GM18498 (cell line): ENCODE data around the gene SLC44A3.

Experiments used
- ATAC-seq: cut with Tn5 transposase; IDR thresholded peaks from one replicate; pipeline ENCODE4 v1.9.1; 2021; ENCODE audit warnings: mild to moderate bottlenecking, moderate library complexity; ENCODE audit not compliant: unreplicated experiment

The SLC44A3 gene

GRCh38 chr1:94799206-94799605, 21.0 kb upstream of the SLC44A3 start:
- no peak for ATAC-seq

GRCh38 chr1:94801919-94802546, 18.1 kb upstream of the SLC44A3 start:
- peak; percentile 84 for ATAC-seq

- no peak for ATAC-seq
Observed at GRCh38 chr1:94803106-94803505, 17.1 kb upstream of the SLC44A3 start.

- ATAC-seq: no peak
Observed at GRCh38 chr1:94803517-94804441, 16.4 kb upstream of the SLC44A3 start.

- no peak for ATAC-seq
Observed at GRCh38 chr1:94804442-94804837, 15.7 kb upstream of the SLC44A3 start.

GRCh38 chr1:94805912-94806311, 14.2 kb upstream of the SLC44A3 start:
- ATAC-seq: peak; percentile 61

- no peak for ATAC-seq
Observed at GRCh38 chr1:94806441-94806871, 13.7 kb upstream of the SLC44A3 start.

- no peak for ATAC-seq
Observed at GRCh38 chr1:94807742-94808491, 12.2 kb upstream of the SLC44A3 start.

- ATAC-seq: no peak
Observed at GRCh38 chr1:94808669-94809068, 11.5 kb upstream of the SLC44A3 start.

- no peak for ATAC-seq
Observed at GRCh38 chr1:94812985-94813384, 7.2 kb upstream of the SLC44A3 start.

- no peak for ATAC-seq
Observed at GRCh38 chr1:94816030-94816429, 4.1 kb upstream of the SLC44A3 start.

GRCh38 chr1:94817712-94818111, 2.4 kb upstream of the SLC44A3 start:
- no peak for ATAC-seq

GRCh38 chr1:94819238-94819944, 766 bp upstream of the SLC44A3 start:
- ATAC-seq: no peak

- ATAC-seq: no peak
Observed at GRCh38 chr1:94820936-94821335, 779 bp downstream of the SLC44A3 start.

GRCh38 chr1:94821636-94822305, 1.6 kb downstream of the SLC44A3 start:
- ATAC-seq: no peak

- no peak for ATAC-seq
Observed at GRCh38 chr1:94823116-94823515, 3.0 kb downstream of the SLC44A3 start.

GRCh38 chr1:94825936-94826335, 5.8 kb downstream of the SLC44A3 start:
- ATAC-seq: no peak

GRCh38 chr1:94827434-94827833, 7.3 kb downstream of the SLC44A3 start:
- no peak for ATAC-seq

- ATAC-seq: no peak
Observed at GRCh38 chr1:94828251-94828650, 8.1 kb downstream of the SLC44A3 start.

GRCh38 chr1:94831641-94832040, 11.5 kb downstream of the SLC44A3 start:
- no peak for ATAC-seq
